GM12801 (cell line): ENCODE measurements around the gene FBXW12.

Source experiments
- CTCF ChIP-seq: IDR thresholded peaks from one replicate; pipeline ENCODE4 v1.5.1; 2011; ENCODE audit warnings: control low read depth; ENCODE audit not compliant: insufficient read length; ENCODE audit errors: extremely low read depth

The FBXW12 gene

GRCh38 chr3:48406443-48407431 lies 34.7 kb downstream of the FBXW12 start:
- TF ChIP-seq CTCF: no peak

- no peak for TF ChIP-seq CTCF
These were observed 35.6 kb downstream of the FBXW12 start for GRCh38 chr3:48407542-48408099.

GRCh38 chr3:48408823-48409281 lies 36.8 kb downstream of the FBXW12 start:
- no peak for TF ChIP-seq CTCF

GRCh38 chr3:48409291-48410201 lies 37.5 kb downstream of the FBXW12 start:
- TF ChIP-seq CTCF: no peak

- TF ChIP-seq CTCF: no peak
These were observed 38.4 kb downstream of the FBXW12 start for GRCh38 chr3:48410205-48411040.

GRCh38 chr3:48411041-48411588 lies 39.1 kb downstream of the FBXW12 start:
- TF ChIP-seq CTCF: no peak
